Kidney capillary endothelial cell (primary cell): ENCODE measurements around the gene UBL3.

Source experiments
- DNase-seq: peaks from one replicate; pipeline ENCODE4 v3.0.0-alpha.2; 2018; ENCODE audit warnings: low spot score

Gene UBL3

GRCh38 chr13:29810145-29810742 is 40.2 kb downstream of the UBL3 start:
- DNase-seq = no peak

DNA sequence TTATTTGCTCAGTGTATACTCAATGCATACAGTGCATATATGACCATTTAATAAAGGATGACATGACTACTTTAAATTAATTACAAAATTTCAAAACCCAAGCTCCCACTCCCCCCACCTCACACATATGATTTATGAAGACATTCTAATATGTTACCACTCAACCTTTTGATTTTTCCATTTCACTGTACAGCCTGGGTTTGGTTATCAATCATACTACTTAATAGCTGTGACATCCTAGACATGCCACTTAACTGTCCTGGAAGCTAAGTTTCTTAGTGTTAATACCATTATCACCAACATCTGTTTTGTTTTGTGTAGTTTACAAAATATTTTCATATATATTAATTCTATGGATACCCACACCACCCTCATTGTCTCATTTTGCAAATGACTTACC is 42.2 kb downstream of the UBL3 start:
- DNase-seq = no peak

DNA sequence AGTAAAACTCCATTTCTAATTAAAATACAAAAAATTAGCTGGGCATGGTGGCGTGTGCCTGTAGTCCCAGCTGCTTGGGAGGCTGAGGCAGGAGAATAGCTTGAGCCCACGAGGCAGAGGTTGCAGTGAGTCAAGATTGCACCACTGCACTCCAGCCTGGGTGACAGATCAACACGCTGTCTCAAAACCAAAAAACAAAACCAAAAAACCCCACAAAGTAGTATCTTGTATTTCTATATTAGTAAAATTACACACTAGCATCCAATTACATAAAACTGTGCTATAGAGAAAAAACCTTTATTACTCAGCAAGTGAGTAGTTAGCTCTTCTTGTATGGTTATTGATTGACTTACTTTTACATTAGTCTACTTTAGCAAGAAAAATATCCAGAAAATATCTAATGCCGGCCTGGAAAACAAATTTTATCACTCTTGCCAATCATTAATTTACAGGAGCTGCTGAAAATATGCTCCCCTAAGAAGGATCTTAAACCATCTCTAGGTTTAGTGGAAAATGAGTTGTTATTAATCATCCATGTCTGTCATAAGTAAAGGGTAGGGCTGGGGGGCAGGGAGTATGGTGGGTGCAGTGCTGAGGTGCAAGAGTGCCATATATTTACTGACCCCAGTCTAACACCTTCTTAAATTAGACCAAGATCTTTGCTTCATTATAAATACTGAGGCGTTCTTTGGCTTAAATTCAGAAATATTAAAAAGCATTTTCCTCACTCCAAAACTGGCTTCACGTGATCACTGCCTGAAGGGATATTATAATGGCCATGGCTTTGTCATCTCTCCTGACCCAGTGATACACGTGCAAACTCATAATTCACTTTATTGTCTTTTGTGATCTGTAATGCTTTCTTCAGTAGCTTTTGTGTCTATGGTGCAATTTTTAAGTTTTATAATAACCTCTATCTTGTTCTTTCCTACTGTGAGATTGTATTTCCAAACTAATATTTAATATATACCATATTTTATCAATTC is 44.1 kb downstream of the UBL3 start:
- DNase-seq = no peak

DNA sequence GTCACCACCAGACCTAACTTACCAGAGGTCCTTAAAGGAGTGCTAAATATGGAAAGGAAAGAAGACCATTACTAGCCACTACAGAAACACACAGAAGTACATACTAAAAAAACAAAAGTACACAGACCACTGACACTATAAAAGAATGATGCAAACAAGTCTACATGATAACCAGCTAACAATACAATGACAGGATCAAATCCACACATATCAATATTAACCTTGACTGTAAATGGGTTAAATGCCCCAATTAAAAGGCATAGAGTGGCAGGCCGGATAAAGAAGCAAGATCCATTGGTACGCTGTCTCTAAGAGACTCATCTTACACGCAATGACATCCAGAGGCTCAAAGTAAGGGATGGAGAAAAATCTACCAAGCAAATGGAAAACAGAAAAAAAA is 47.2 kb downstream of the UBL3 start:
- no peak for DNase-seq

- no peak for DNase-seq
Observed at GRCh38 chr13:29802621-29803020, 47.8 kb downstream of the UBL3 start.

DNA sequence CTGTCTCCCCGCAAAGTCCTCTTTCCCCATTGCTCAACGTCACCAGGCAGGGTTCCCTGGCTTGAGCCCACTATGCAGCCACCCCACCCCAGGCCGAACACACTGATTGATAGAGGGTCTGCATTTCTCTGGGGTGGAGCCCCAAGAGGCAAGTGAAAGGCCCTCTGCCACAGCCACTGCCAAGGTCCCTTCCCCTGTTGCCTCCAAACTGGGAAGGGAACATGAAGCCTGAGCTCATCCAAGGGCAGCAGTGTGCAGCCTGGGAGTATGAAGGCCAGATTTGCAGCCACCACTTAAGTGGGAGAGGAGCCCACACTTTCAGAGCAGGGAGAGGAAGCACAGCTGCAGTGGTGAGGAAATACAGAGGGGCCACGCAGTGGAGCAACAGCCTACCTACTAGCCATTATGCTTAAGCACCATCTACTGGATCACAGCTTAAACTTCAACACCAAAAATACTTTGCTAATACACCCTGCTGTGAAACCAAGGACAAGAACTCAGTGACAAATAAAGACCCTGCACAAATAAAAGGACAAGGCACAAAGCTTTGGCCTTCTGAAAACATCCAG is 48.6 kb downstream of the UBL3 start:
- DNase-seq = no peak

- DNase-seq = no peak
Observed at GRCh38 chr13:29801102-29801501, 49.3 kb downstream of the UBL3 start.

- DNase-seq = no peak
Observed at GRCh38 chr13:29800687-29801086, 49.7 kb downstream of the UBL3 start.

DNA sequence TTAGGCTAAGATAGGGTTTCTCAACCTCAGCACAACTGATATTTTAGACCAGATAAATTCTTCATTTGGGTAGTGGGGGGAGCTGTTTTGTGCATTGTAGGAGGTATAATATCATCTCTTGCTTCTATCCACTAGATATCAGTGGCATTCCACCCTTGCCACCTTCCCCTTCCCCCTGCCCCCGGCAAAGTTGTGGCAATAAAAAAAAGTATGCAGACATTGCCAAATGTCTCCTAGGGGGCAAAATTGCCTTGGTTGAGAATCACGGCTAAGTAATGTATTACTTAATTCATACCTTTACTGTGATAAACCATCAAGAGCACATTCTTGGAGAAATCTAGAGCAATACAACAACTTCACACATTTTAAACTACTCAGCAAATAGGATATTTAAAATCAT is 51.4 kb downstream of the UBL3 start:
- DNase-seq = no peak

GRCh38 chr13:29791997-29792780 is 58.2 kb downstream of the UBL3 start:
- no peak for DNase-seq

- no peak for DNase-seq
Observed at GRCh38 chr13:29791508-29791907, 58.9 kb downstream of the UBL3 start.

DNA sequence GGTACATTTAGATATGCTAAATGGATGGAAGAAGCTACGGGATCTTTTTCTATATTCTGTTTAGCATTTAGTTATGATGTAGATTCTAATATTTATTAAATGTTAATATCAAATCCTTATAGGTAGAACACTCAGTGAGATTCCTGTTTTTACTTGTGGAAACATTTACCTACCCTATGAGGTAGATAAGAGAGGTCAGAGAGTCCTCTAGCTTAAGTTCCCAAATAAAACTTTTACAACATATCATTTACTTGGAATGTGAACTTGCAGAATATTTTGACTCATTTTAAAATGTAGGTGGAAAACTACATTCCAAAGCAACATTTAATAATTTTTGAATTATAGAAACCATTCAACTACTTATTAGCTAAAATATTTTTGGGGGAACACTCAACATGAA is 63.7 kb downstream of the UBL3 start:
- no peak for DNase-seq

- no peak for DNase-seq
Observed at GRCh38 chr13:29785978-29786377, 64.4 kb downstream of the UBL3 start.

- no peak for DNase-seq
Observed at GRCh38 chr13:29782798-29783197, 67.6 kb downstream of the UBL3 start.

- DNase-seq = no peak
Observed at GRCh38 chr13:29774830-29775229, 75.6 kb downstream of the UBL3 start.

DNA sequence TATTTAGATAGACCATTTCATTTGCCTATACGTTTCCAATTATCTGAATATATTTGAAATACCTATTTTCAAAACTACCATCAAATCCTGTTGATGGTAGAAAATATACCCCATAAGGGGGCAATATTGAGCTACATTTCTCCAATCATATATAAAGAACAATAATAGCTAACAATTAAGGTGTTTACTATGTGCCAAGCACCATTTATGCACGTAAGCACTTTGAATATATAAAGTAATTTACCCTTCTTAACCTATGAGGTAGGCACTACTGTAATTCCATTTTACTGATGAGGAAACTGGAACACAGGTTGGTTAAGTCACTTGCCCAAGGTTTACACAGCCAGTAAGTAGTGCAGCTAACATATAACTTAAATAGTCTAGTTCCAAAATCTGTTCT is 79.2 kb downstream of the UBL3 start:
- DNase-seq = peak; percentile 40

DNA sequence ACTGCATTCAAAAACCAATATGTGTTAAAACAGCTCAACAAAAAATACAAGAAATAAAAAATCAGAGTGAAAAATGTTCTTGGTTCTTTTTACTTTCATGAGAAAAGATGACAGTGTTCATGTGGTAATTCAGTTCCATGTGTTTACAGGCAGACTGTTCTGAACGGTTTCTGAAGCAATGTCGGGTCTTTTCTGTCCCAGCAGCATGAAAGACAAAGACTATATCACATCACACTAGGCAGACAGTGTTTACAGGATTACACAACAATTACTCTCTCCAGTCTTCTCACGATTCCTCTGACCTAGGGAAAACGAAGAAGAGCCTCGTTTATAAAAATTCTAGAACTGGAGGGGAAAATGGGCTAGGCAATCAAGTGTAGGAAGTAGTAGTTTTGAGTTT is 83.4 kb downstream of the UBL3 start:
- no peak for DNase-seq

DNA sequence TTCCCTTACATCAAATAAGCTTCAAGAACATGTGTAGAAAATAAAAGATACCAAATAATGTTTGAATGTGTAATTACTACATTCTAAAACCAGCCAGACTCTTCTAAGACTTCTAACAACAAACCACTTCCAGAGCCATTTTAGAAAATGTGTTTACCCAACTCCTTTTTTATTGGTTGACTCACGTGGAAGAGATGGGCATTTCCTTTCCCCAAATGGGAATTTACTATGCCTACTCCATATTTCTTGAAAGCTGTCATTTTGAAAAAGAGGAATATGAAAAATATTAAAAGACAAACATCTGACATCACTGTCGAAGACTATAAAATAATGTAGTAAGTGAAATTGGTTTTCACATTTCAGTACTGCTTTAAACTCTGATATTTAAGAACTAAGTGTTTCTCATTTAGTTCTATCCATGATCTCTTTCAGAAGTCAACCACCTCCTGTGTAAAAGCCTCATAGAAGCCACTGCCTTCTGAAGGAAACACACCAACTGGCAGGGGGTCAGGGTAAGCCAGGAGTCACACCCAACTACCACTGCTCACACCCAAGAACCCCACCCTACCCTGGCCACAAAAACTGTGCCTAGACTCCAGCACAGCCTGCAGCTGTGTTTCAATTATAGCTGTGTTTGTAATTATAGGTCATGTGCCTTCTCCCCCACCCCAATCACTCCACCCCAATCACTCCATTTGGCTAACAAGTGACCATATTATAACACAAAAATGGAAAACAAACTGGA is 86.8 kb downstream of the UBL3 start:
- DNase-seq = no peak

DNA sequence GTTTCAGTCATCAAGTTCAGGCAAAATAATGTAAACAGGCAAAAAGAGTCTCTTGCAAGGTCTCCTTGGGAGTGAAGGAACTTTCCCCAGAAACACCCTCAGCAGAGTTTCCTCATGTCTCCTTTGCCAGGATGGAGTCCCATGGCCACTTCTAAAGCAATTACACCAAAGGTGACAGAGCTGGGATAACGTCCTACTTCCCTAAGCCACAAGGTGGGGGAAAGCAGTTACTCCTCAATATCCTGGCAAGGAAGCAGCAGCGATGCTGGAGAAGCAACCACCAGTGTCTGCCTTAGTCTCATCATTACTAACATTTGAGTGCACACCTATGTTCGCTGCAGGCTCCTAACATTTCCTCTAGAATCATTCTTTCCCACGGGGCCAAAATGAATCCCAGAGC is 88.6 kb downstream of the UBL3 start:
- DNase-seq = no peak

DNA sequence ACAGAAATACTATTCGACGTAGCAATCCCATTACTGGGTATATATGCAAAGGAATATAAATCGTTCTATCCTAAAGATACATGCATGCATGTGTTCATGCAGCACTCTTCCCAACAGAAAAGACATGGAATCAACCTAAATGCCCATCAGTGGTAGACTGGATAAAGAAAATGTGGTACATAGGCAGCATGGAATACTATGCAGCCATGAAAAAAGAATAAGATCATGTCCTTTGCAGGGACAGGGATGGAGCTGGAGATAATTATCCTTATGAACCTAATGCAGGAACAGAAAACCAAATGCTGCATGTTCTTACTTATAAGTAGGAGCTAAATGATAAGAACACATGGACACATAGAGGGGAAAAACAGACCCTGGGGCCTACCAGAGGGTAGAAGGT is 89.3 kb downstream of the UBL3 start:
- DNase-seq = no peak

DNA sequence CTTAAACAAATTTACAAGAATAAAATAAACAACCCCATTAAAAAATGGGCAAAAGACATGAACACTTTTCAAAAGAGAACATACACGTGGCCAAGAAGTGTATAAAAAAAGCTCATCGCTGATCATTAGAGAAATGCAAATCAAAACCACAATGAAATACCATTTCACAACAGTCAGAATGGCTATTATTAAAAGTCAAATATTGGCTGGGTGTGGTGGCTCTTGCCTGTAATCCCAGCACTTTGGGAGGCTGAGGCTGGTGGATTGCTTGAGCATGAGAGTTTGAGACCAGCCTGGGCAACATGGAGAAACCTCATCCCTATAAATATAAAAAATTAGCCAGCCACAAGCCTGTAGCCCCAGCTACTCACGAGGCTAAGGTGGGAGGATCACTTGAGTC is 89.9 kb downstream of the UBL3 start:
- DNase-seq = no peak
